Ovary (tissue), 9 donors: Measurements from ENCODE around the gene N4BP2L2. TPM values are rescaled to one million over a fixed set of nuclear protein-coding genes. Genes with fewer than 3 reads are reported as not detected.

ENCODE experiments used
- DNase-seq, 5 donors: peaks; one replicate each; pipeline ENCODE4 v3.0.0-alpha.2; 2019 to 2020
- H3K27ac ChIP-seq, 2 donors: fragments of 200-600 bp; one replicate each; pipeline versions ENCODE4 v1.5.1 to v1.8.0; 2019 to 2022
- H3K27me3 ChIP-seq: fragments of 200-600 bp; one replicate; pipeline ENCODE4 v1.8.0; 2022
- H3K36me3 ChIP-seq: fragments of 200-600 bp; sonication (generic); one replicate; pipeline ENCODE4 v1.5.1; 2019
- H3K4me1 ChIP-seq: one replicate; pipeline ENCODE4 v1.8.1; 2013; ENCODE audit warnings: mild to moderate bottlenecking, moderate library complexity; ENCODE audit not compliant: insufficient read depth
- H3K4me3 ChIP-seq: fragments of 200-600 bp; sonication (generic); one replicate; pipeline ENCODE4 v1.5.1; 2017
- H3K9me3 ChIP-seq, 2 donors: fragments of 200-600 bp in 1 of 2; sonication (generic) in 1 of 2; one replicate each; pipeline versions ENCODE4 v1.5.1 to v1.8.1; 2013 to 2019; ENCODE audit warnings: mild to moderate bottlenecking in 1 of 2, moderate library complexity in 1 of 2
- CTCF ChIP-seq, 3 donors: fragments of 450-650 bp in 2 of 3; fragments of 200-600 bp in 1 of 3; IDR thresholded peaks; one replicate each; pipeline versions ENCODE4 v1.5.1 to v1.8.0; 2016 to 2022; ENCODE audit warnings: antibody characterized with exemption in 3 of 3, mild to moderate bottlenecking in 1 of 3
- EP300 ChIP-seq: sonication (generic); formaldehyde crosslinking; IDR thresholded peaks from one replicate; pipeline ENCODE4 v1.6.1; 2017; ENCODE audit warnings: antibody characterized with exemption
- POLR2A ChIP-seq: fragments of 450-650 bp; IDR thresholded peaks from one replicate; pipeline ENCODE4 v1.6.1; 2017; ENCODE audit warnings: antibody characterized with exemption, mild to moderate bottlenecking, moderate library complexity
- WGBS, 3 donors: extraction: QIAGEN DNeasy Blood & Tissue Kit in 1 of 3; methylation state at CpG; one replicate each; pipeline versions ENCODE4 v1.1.5 to v1.1.7; 2013 to 2017; 5-methylcytosine and 5-hydroxymethylcytosine counted together
- intact Hi-C, 4 donors: fragments of 100-400 bp; cut with DNase I; formaldehyde crosslinking; loops; one replicate each; pipeline versions ENCODE4 v1.11.0 to v1.15.1; 2022 to 2023
- polyA plus RNA-seq, 2 donors: library from polyadenylated mRNA; stranded (reverse); fragments of 200-250 nt in 1 of 2; fragments of 350-450 nt in 1 of 2; fragmentation: Illumina TruSeq in 1 of 2; extraction: RNeasy Lipid Tissue Mini Kit (QIAGEN cat#74804) in 1 of 2; gene quantifications; one replicate each; pipeline ENCODE4 v1.2.3, GENCODE V29; 2013 to 2014
- total RNA-seq, 7 donors: library from RNA; depleted of rRNA in 2 of 7; stranded (reverse); fragments of >200 nt in 2 of 7; fragmentation: NEBNext Ultra II Directional in 3 of 7; extraction: Animal tissue kit (Norgen Biotek cat#: 25700) in 3 of 7; gene quantifications; one replicate each; pipeline versions ENCODE4 v1.1.0 to v1.2.4, GENCODE V29; 2016 to 2023
- donor health status: DM: no; HTN: no; CAD: no; lungs with moderate emphysema.
- donor health status: DM: no; HTN: no; CAD: no.
- donor health status: Bipolar disorder and iron deficiency.
- donor health status: DM: yes; HTN: yes; CAD: no.
- donor health status: DM: no; HTN: no; CAD: no.
- donor health status: DM: yes; HTN: yes; CAD: no.

The N4BP2L2 gene
- total and polyA plus RNA-seq, 9 donors: 67.8 to 220 (median 168) TPM

- intact Hi-C loops: no loop called here
- H3K4me3 ChIP-seq: no peak overlapping the region
- H3K9me3 ChIP-seq: peaks cover 0 to 4% of the 10 kb centered on the region in 2 donors
- TF ChIP-seq POLR2A (no peak), CTCF (IDR thresholded peaks at IDR 0.05) (no peak), EP300 (no peak)
- no peaks in the 10 kb centered on the region for H3K4me1 ChIP-seq
- H3K27ac ChIP-seq: no peak overlapping the region
- no peaks in the 10 kb centered on the region for H3K36me3 ChIP-seq
- WGBS, 3 donors: 91 to 94% (median 92%) methylated on average over 8 of the region's 8 CpGs
- DNase-seq: no peak
- no peaks in the 10 kb centered on the region for H3K27me3 ChIP-seq
Observed at GRCh38 chr13:32454886-32455593, 83.6 kb downstream of the N4BP2L2 start.

- WGBS, 3 donors: 26 to 47% (median 39%) methylated on average over 1 of the region's 1 CpG
- Histone ChIP-seq H3K27me3 (no peaks in the 10 kb centered on the region), H3K27ac (no peak overlapping the region), H3K36me3 (no peaks in the 10 kb centered on the region), H3K9me3 (peaks cover 0 to 4% of the 10 kb centered on the region in 2 donors), H3K4me1 (no peaks in the 10 kb centered on the region), H3K4me3 (no peak overlapping the region)
- DNase-seq: no peak
- intact Hi-C loops: no loop called here
- TF ChIP-seq POLR2A (no peak), CTCF (IDR thresholded peaks at IDR 0.05) (no peak), EP300 (no peak)
Observed at GRCh38 chr13:32453981-32454380, 84.6 kb downstream of the N4BP2L2 start.

DNA sequence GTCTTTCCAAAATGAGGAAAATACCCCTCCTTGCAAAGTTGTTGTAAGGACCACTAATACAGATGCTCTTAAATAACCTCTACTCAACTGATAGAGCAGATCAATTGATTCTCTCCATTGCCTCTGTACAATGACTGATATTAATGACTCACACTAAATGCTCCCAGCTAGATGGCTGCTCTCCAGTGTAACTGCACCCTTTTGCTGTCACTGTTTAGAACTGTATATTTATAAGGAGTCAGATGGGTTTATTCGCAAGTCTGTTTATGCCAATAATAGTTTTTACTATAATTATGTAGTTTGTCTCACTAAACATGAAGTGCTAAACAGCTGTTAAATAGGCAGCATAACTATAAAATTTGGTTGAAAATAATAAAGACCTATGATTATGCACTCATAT lies 89.6 kb downstream of the N4BP2L2 start:
- Histone ChIP-seq H3K4me3 (no peak overlapping the region), H3K27ac (no peak overlapping the region), H3K4me1 (no peaks in the 10 kb centered on the region), H3K36me3 (no peaks in the 10 kb centered on the region), H3K9me3 (no peaks in the 10 kb centered on the region), H3K27me3 (no peaks in the 10 kb centered on the region)
- DNase-seq: no peak
- TF ChIP-seq EP300: no peak
- TF ChIP-seq CTCF (IDR thresholded peaks at IDR 0.05): no peak
- TF ChIP-seq POLR2A: no peak
- intact Hi-C loops: no loop called here
- 91 to 100% (median 97%) methylated on average over 1 of the region's 1 CpG for WGBS, 3 donors

GRCh38 chr13:32447894-32448623 lies 90.5 kb downstream of the N4BP2L2 start:
- intact Hi-C loops: no loop called here
- Histone ChIP-seq H3K4me1 (no peaks in the 10 kb centered on the region), H3K36me3 (no peaks in the 10 kb centered on the region), H3K27ac (no peak overlapping the region), H3K9me3 (no peaks in the 10 kb centered on the region), H3K4me3 (no peak overlapping the region), H3K27me3 (no peaks in the 10 kb centered on the region)
- TF ChIP-seq POLR2A: no peak
- DNase-seq: no peak
